B cell (primary cell): Measurements from ENCODE around the gene PLVAP. TPM values are rescaled to one million over a fixed set of nuclear protein-coding genes. Genes with fewer than 3 reads are reported as not detected.
A peak's percentile ranks its signal among the peaks of the same experiment; 100 is the strongest.

Experiments
- ATAC-seq: fragments of 200-7000 bp; cut with Tn5 transposase; one replicate; pipeline ENCODE4 v1.10.0; 2021; ENCODE audit warnings: low read depth, mild to moderate bottlenecking, moderate number of reproducible peaks, moderate library complexity
- CTCF ChIA-PET: fragments of 350-600 bp; sonication (Branson Sonifier 250); formaldehyde crosslinking; loops from one replicate; lab custom pipeline; 2021; ENCODE audit warnings: antibody characterized with exemption, inconsistent platforms; lab: Charles Lee
- POLR2A ChIA-PET: fragments of 350-600 bp; sonication (Branson Sonifier 250); formaldehyde crosslinking; loops from one replicate; lab custom pipeline; 2021; ENCODE audit warnings: antibody characterized with exemption; lab: Charles Lee
- DNase-seq: peaks from one replicate; pipeline ENCODE4 v3.0.0; 2013
- H2AFZ ChIP-seq: 2 replicates; pipeline ENCODE4 v1.6.1; 2012; ENCODE audit warnings: mild to moderate bottlenecking, low read depth, low read length; ENCODE audit not compliant: insufficient read depth, poor library complexity, severe bottlenecking
- H3K27ac ChIP-seq, 2 donors: 1 replicate in 1 of 2; 2 replicates in 1 of 2; pipeline ENCODE4 v1.5.1; 2012 to 2013; ENCODE audit warnings: low read length in 2 of 2, mild to moderate bottlenecking in 2 of 2, moderate library complexity in 1 of 2
- H3K27me3 ChIP-seq, 4 experiments: fragments of 200-600 bp in 1 of 4; sonication (generic) in 1 of 4; replicated peaks in 1 of 4; 1 replicate in 2 of 4; 2 replicates in 2 of 4; pipeline versions ENCODE4 v1.6.1 to v1.7.0; 2013 to 2016; ENCODE audit warnings: low read length in 3 of 4, mild to moderate bottlenecking in 2 of 4, mixed read lengths in 1 of 4, moderate library complexity in 1 of 4; ENCODE audit not compliant: insufficient read depth in 4 of 4, control insufficient read depth in 3 of 4; ENCODE audit errors: control extremely low read depth in 1 of 4
- H3K36me3 ChIP-seq, 2 experiments: replicated peaks in 1 of 2; 1 replicate in 1 of 2; 2 replicates in 1 of 2; pipeline versions ENCODE4 v1.6.1 to v1.7.1; 2013; ENCODE audit warnings: low read length in 1 of 2; ENCODE audit not compliant: insufficient read depth in 2 of 2, control insufficient read depth in 1 of 2; ENCODE audit errors: control extremely low read depth in 1 of 2, extremely low read depth in 1 of 2
- H3K4me1 ChIP-seq, 2 donors: fragments of 200-600 bp in 1 of 2; sonication (generic) in 1 of 2; 1 replicate in 1 of 2; 2 replicates in 1 of 2; pipeline versions ENCODE4 v1.5.1 to v1.6.1; 2013 to 2017; ENCODE audit warnings: low read length in 2 of 2; ENCODE audit not compliant: control insufficient read depth in 2 of 2, insufficient read depth in 2 of 2
- H3K4me2 ChIP-seq: replicated peaks from 2 replicates; pipeline ENCODE3; 2012; ENCODE audit warnings: mild to moderate bottlenecking, low read depth, low read length; ENCODE audit not compliant: poor library complexity, severe bottlenecking
- H3K4me3 ChIP-seq, 5 experiments: fragments of 200-600 bp in 1 of 5; sonication (generic) in 1 of 5; 1 replicate in 3 of 5; 2 replicates in 2 of 5; pipeline versions ENCODE4 v1.5.1 to v1.7.0; 2011 to 2016; ENCODE audit warnings: low read length in 4 of 5, mild to moderate bottlenecking in 4 of 5, low read depth in 2 of 5, control low read depth in 1 of 5, moderate library complexity in 1 of 5; ENCODE audit not compliant: insufficient read depth in 1 of 5; ENCODE audit errors: control extremely low read depth in 1 of 5, extremely low read depth in 1 of 5
- H3K79me2 ChIP-seq: fragments of 200-600 bp; sonication (generic); one replicate; pipeline ENCODE4 v1.6.0; 2016; ENCODE audit warnings: low read length; ENCODE audit not compliant: control insufficient read depth, insufficient read depth
- H3K9ac ChIP-seq: fragments of 200-600 bp; sonication (generic); 2 replicates; pipeline ENCODE4 v1.6.1; 2017; ENCODE audit warnings: mild to moderate bottlenecking, low read length, moderate library complexity
- H3K9me3 ChIP-seq, 3 donors: one replicate each; pipeline versions ENCODE4 v1.6.1 to v1.7.1; 2013; ENCODE audit warnings: low read length in 2 of 3; ENCODE audit not compliant: control insufficient read depth in 2 of 3, insufficient read depth in 1 of 3; ENCODE audit errors: control extremely low read depth in 1 of 3
- H4K20me1 ChIP-seq: 2 replicates; pipeline ENCODE4 v1.6.0; 2012; ENCODE audit warnings: mild to moderate bottlenecking, low read length; ENCODE audit not compliant: insufficient read depth, control insufficient read depth, poor library complexity, severe bottlenecking
- H3K27ac Mint-ChIP-seq: one replicate; pipeline ENCODE4 v1.8.0; 2021; ENCODE audit warnings: mixed read lengths
- H3K27me3 Mint-ChIP-seq: one replicate; pipeline ENCODE4 v1.8.0; 2021; ENCODE audit warnings: mixed read lengths
- H3K4me1 Mint-ChIP-seq: one replicate; pipeline ENCODE4 v1.8.0; 2021; ENCODE audit warnings: mixed read lengths
- H3K4me3 Mint-ChIP-seq: one replicate; pipeline ENCODE4 v1.8.0; 2021; ENCODE audit warnings: mixed read lengths
- H3K9me3 Mint-ChIP-seq: one replicate; pipeline ENCODE4 v1.8.0; 2022; ENCODE audit warnings: mixed read lengths; ENCODE audit not compliant: insufficient read depth
- EZH2 ChIP-seq: IDR thresholded peaks from 2 replicates; pipeline ENCODE4 v1.6.1; 2012; ENCODE audit warnings: borderline replicate concordance, low read depth, mild to moderate bottlenecking, moderate library complexity, low read length; ENCODE audit not compliant: insufficient read depth, poor library complexity, severe bottlenecking
- WGBS: methylation state at CpG from one replicate; pipeline ENCODE4 v1.1.5; 2013; ENCODE audit warnings: missing lambda C conversion rate; ENCODE audit not compliant: insufficient coverage; 5-methylcytosine and 5-hydroxymethylcytosine counted together
- intact Hi-C: fragments of 100-400 bp; cut with micrococcal nuclease; formaldehyde crosslinking; loops from one replicate; pipeline ENCODE4 v1.10.0; 2022
- polyA plus RNA-seq: library from polyadenylated mRNA; depleted of rRNA; stranded (reverse); fragments of >200 nt; gene quantifications from 2 replicates; pipeline ENCODE4 v1.2.3, GENCODE V29; 2012
- total RNA-seq, 2 donors: library from RNA; stranded (reverse); fragments of 120-200 nt in 1 of 2; gene quantifications; 1 replicate in 1 of 2; 2 replicates in 1 of 2; pipeline versions ENCODE4 v1.2.3 to v1.2.4, GENCODE V29; 2013 to 2022
- TF ChIP-seq, protein P1 (sequence below): fragments of 200-600 bp; IDR thresholded peaks from one replicate; pipeline ENCODE4 v1.8.0; 2022; ENCODE audit warnings: antibody characterized with exemption, mild to moderate bottlenecking

Gene PLVAP
- total and polyA plus RNA-seq, 2 donors (not counting 1 experiment from before 2014, with no cell fraction given): 0.06 TPM; not detected in 1

DNA sequence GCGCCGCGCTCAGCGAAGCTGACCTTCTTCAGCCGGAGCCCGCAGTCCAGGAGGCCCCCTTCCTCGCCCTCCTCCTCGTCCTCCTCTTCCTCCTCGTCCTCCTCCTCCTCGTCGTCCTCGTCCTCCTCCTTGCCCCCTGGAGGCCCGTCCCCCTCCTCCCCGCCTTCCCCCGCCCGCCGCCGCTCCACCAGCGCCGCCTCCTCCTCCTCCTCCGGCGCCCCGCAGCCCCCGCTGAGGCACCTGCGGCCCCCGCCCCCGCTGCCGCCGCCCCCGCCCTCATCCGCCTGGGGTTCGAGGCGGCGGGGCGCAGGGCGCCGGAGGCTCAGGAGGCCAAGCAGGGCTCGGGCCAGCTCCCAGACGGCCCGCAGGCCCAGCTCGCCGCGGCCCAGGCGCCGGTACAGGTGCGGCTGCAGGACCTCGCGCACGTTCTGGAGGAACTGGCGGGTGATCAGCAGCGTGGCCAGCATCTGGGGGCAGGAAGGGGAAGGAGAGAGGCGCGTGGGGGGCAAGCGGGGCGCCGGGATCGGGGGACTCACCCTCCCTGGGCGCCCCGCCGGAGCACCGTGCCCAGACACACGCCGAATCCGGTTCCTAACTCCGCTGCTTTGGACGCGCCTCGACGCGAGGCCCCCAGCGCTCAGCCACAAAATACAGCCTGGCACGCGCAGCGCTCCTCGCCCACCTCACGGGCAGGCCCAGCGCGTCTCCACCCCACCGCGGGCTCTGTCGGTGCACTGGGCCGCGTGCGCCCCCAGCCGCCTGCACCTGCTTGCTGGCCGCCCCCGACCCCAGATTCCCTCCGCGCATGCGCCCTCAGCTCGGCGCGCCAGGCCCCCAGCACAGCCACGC, 48.4 kb downstream of the PLVAP start:
- peak overlapping the region; percentile 65 for H3K9ac ChIP-seq
- intact Hi-C loops: no loop called here

More for the DNA sequence above, 48.4 kb downstream of the PLVAP start:
- Mint-ChIP-seq H3K9me3 (no peaks in the 10 kb centered on the region), H3K27me3 (peaks cover 6% of the 10 kb centered on the region), H3K27ac (peak overlapping the region; percentile 56), H3K4me1 (peaks cover 16% of the 10 kb centered on the region), H3K4me3 (peak overlapping the region; percentile 73)
- Histone ChIP-seq H3K79me2 (no peaks in the 10 kb centered on the region), H3K27ac (no peak overlapping the region), H3K4me2 (peak overlapping the region; percentile 97), H2AFZ (peak overlapping the region; percentile 90), H3K27me3 (peaks cover 0 to 25% (median 1%) of the 10 kb centered on the region in 4 experiments), H3K4me3 (peak overlapping the region in 4 of 5 experiments; percentile 52 to 70 (median 65)), H3K9me3 (peaks cover 0 to 10% (median 0%) of the 10 kb centered on the region in 3 donors), H4K20me1 (no peaks in the 10 kb centered on the region), H3K4me1 (peaks cover 14 to 19% of the 10 kb centered on the region in 2 donors), H3K36me3 (no peaks in the 10 kb centered on the region)
- DNase-seq (peak; percentile 59), ATAC-seq (peak; percentile 26)
- no peak for TF ChIP-seq EZH2
- TF ChIP-seq, protein P1, sequence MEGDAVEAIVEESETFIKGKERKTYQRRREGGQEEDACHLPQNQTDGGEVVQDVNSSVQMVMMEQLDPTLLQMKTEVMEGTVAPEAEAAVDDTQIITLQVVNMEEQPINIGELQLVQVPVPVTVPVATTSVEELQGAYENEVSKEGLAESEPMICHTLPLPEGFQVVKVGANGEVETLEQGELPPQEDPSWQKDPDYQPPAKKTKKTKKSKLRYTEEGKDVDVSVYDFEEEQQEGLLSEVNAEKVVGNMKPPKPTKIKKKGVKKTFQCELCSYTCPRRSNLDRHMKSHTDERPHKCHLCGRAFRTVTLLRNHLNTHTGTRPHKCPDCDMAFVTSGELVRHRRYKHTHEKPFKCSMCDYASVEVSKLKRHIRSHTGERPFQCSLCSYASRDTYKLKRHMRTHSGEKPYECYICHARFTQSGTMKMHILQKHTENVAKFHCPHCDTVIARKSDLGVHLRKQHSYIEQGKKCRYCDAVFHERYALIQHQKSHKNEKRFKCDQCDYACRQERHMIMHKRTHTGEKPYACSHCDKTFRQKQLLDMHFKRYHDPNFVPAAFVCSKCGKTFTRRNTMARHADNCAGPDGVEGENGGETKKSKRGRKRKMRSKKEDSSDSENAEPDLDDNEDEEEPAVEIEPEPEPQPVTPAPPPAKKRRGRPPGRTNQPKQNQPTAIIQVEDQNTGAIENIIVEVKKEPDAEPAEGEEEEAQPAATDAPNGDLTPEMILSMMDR: no peak
- 7% methylated on average over 75 of the region's 94 CpGs for WGBS
- ChIA-PET CTCF (interaction anchor here (0.9 to 1.3 kb wide), 3 partner anchors 11 to 42 kb away, joined by 3 to 4 read pairs (median 3); partner anchors contain the start of gene DDA1), POLR2A (interaction anchor here (0.5 to 1.2 kb wide), 3 partner anchors 11 to 23 kb away, joined by 6 to 7 read pairs (median 6); partner anchors contain the start of gene DDA1)
